Osteocyte (in vitro differentiated cells): Measurements from ENCODE around the gene CACNA1C. TPM values are rescaled to one million over a fixed set of nuclear protein-coding genes. Genes with fewer than 3 reads are reported as not detected.
A peak's percentile ranks its signal among the peaks of the same experiment; 100 is the strongest.

Source experiments
- DNase-seq: peaks from one replicate; pipeline ENCODE4 v3.0.0; 2021; ENCODE audit warnings: mixed read lengths; ENCODE audit not compliant: unreplicated experiment; ENCODE audit errors: extremely low spot score
- H3K27ac Mint-ChIP-seq: one replicate; pipeline ENCODE4 v1.8.0; 2021; ENCODE audit warnings: mild to moderate bottlenecking, mixed read lengths; ENCODE audit not compliant: unreplicated experiment
- H3K27me3 Mint-ChIP-seq: one replicate; pipeline ENCODE4 v1.8.0; 2021; ENCODE audit warnings: mixed read lengths; ENCODE audit not compliant: unreplicated experiment
- H3K36me3 Mint-ChIP-seq: one replicate; pipeline ENCODE4 v1.8.0; 2021; ENCODE audit warnings: mixed read lengths; ENCODE audit not compliant: unreplicated experiment
- H3K4me1 Mint-ChIP-seq: one replicate; pipeline ENCODE4 v1.8.0; 2021; ENCODE audit warnings: mixed read lengths; ENCODE audit not compliant: unreplicated experiment
- H3K4me3 Mint-ChIP-seq: one replicate; pipeline ENCODE4 v1.8.0; 2021; ENCODE audit warnings: mild to moderate bottlenecking, moderate library complexity, mixed read lengths; ENCODE audit not compliant: unreplicated experiment
- H3K9me3 Mint-ChIP-seq: one replicate; pipeline ENCODE4 v1.8.0; 2021; ENCODE audit warnings: mixed read lengths; ENCODE audit not compliant: unreplicated experiment
- CTCF ChIP-seq: fragments of 200-600 bp; sonication (generic); IDR thresholded peaks from 2 replicates; pipeline ENCODE4 v1.5.0; 2021; ENCODE audit warnings: antibody characterized with exemption, mild to moderate bottlenecking, moderate library complexity
- total RNA-seq: library from RNA; stranded (reverse); gene quantifications from 2 replicates; pipeline ENCODE4 v1.2.1, GENCODE V29; 2021

CACNA1C gene
- total RNA-seq, 1 donor from 2014 or later = 67.4 TPM

GRCh38 chr12:2312770-2313169 is 260.0 kb downstream of the CACNA1C start:
- Mint-ChIP-seq H3K27ac (no peak overlapping the region), H3K36me3 (peaks cover 6% of the 10 kb centered on the region), H3K4me3 (no peak overlapping the region), H3K4me1 (peaks cover 49% of the 10 kb centered on the region), H3K9me3 (peaks cover 8% of the 10 kb centered on the region), H3K27me3 (no peaks in the 10 kb centered on the region)
- no peak for TF ChIP-seq CTCF
- no peak for DNase-seq

GRCh38 chr12:2314492-2314891 is 261.7 kb downstream of the CACNA1C start:
- Mint-ChIP-seq H3K27me3 (no peaks in the 10 kb centered on the region), H3K4me1 (peaks cover 57% of the 10 kb centered on the region), H3K9me3 (no peaks in the 10 kb centered on the region), H3K4me3 (no peak overlapping the region), H3K36me3 (peaks cover 6% of the 10 kb centered on the region), H3K27ac (no peak overlapping the region)
- no peak for TF ChIP-seq CTCF
- no peak for DNase-seq

- Mint-ChIP-seq H3K4me1 (peaks cover 40% of the 10 kb centered on the region), H3K36me3 (peaks cover 7% of the 10 kb centered on the region), H3K27ac (peak overlapping the region; percentile 73), H3K9me3 (no peaks in the 10 kb centered on the region), H3K4me3 (no peak overlapping the region), H3K27me3 (no peaks in the 10 kb centered on the region)
- peak; percentile 15 for TF ChIP-seq CTCF
- no peak for DNase-seq
Observed at GRCh38 chr12:2317772-2318171, 265.0 kb downstream of the CACNA1C start.

- no peaks in the 10 kb centered on the region for H3K9me3 Mint-ChIP-seq
- no peak for DNase-seq
- H3K27ac Mint-ChIP-seq = peak overlapping the region; percentile 73
- H3K27me3 Mint-ChIP-seq = no peaks in the 10 kb centered on the region
- H3K4me3 Mint-ChIP-seq = no peak overlapping the region
- H3K36me3 Mint-ChIP-seq = peaks cover 9% of the 10 kb centered on the region
- H3K4me1 Mint-ChIP-seq = peaks cover 40% of the 10 kb centered on the region
- TF ChIP-seq CTCF = no peak
Observed at GRCh38 chr12:2318286-2318685, 265.5 kb downstream of the CACNA1C start.

- H3K9me3 Mint-ChIP-seq = no peaks in the 10 kb centered on the region
- peak overlapping the region; percentile 4 for H3K27ac Mint-ChIP-seq
- H3K4me3 Mint-ChIP-seq = no peak overlapping the region
Observed at GRCh38 chr12:2319136-2319535, 266.3 kb downstream of the CACNA1C start.

More at GRCh38 chr12:2319136-2319535, 266.3 kb downstream of the CACNA1C start:
- DNase-seq = no peak
- Mint-ChIP-seq H3K36me3 (peaks cover 9% of the 10 kb centered on the region), H3K27me3 (no peaks in the 10 kb centered on the region), H3K4me1 (peaks cover 43% of the 10 kb centered on the region)
- TF ChIP-seq CTCF = no peak
